HepG2 (cell line): ENCODE results near the gene LRRC17. TPM values are rescaled to one million over a fixed set of nuclear protein-coding genes. Genes with fewer than 3 reads are reported as not detected.

Experiments
- AGO2 ChIP-seq: fragments of 200-400 bp; formaldehyde crosslinking; optimal IDR thresholded peaks from 2 replicates; pipeline ENCODE3; 2017; ENCODE audit warnings: mild to moderate bottlenecking, low read depth, low read length, moderate library complexity
- ARID3A ChIP-seq: IDR thresholded peaks from 2 replicates; pipeline ENCODE4 v1.6.1; 2012; ENCODE audit warnings: low read depth, low read length, improper control_type of control experiment
- ATF4 ChIP-seq, 2 experiments: fragments of 450-650 bp in 1 of 2; sonication (generic) in 1 of 2; formaldehyde crosslinking; IDR thresholded peaks; 2 replicates each; pipeline versions ENCODE4 v1.5.0 to v1.8.0; 2020 to 2022; ENCODE audit warnings: mild to moderate bottlenecking in 1 of 2, missing genetic modification reagents in 1 of 2
- CREM ChIP-seq, 2 experiments: sonication (generic) in 1 of 2; formaldehyde crosslinking in 1 of 2; IDR thresholded peaks; 2 replicates each; pipeline versions ENCODE4 v1.4.0 to v1.6.1; 2016 to 2020; ENCODE audit warnings: antibody characterized with exemption in 1 of 2, mild to moderate bottlenecking in 1 of 2, missing genetic modification reagents in 1 of 2
- FOSL1 ChIP-seq: sonication (generic); formaldehyde crosslinking; IDR thresholded peaks from 2 replicates; pipeline ENCODE4 v1.9.0; 2021; ENCODE audit warnings: missing genetic modification reagents, borderline replicate concordance
- FOSL2 ChIP-seq: sonication (generic); formaldehyde crosslinking; IDR thresholded peaks from 2 replicates; pipeline ENCODE4 v1.4.0; 2020; ENCODE audit warnings: missing genetic modification reagents
- GABPA ChIP-seq, 2 experiments: IDR thresholded peaks; 2 replicates each; pipeline ENCODE4 v1.6.1; 2011 to 2016; ENCODE audit warnings: low read depth in 2 of 2, low read length in 1 of 2, missing biosample characterization in 1 of 2, missing genetic modification characterization in 1 of 2
- GATAD2A ChIP-seq: IDR thresholded peaks from 2 replicates; pipeline ENCODE4 v1.6.1; 2016
- KAT2B ChIP-seq: fragments of 150-350 bp; IDR thresholded peaks from 2 replicates; pipeline ENCODE4 v1.6.1; 2014; ENCODE audit warnings: low read depth, low read length, borderline replicate concordance
- MAFF ChIP-seq: IDR thresholded peaks from 2 replicates; pipeline ENCODE4 v1.6.1; 2011; ENCODE audit warnings: low read depth, low read length, improper control_type of control experiment
- MXD1 ChIP-seq: sonication (generic); formaldehyde crosslinking; IDR thresholded peaks from 2 replicates; pipeline ENCODE4 v1.4.0; 2020; ENCODE audit warnings: mild to moderate bottlenecking, missing genetic modification reagents
- NFIB ChIP-seq: sonication (generic); formaldehyde crosslinking; IDR thresholded peaks from 2 replicates; pipeline ENCODE4 v1.9.0; 2021; ENCODE audit warnings: missing genetic modification reagents, mild to moderate bottlenecking, borderline replicate concordance
- TCF7 ChIP-seq: sonication (generic); IDR thresholded peaks from 2 replicates; pipeline ENCODE4 v1.6.1; 2016; ENCODE audit warnings: antibody characterized with exemption, low read depth
- ZBTB3 ChIP-seq: sonication (generic); formaldehyde crosslinking; IDR thresholded peaks from 2 replicates; pipeline ENCODE4 v1.4.0; 2020; ENCODE audit warnings: low read depth, mild to moderate bottlenecking, moderate library complexity, missing genetic modification reagents, borderline replicate concordance
- ZNF263 ChIP-seq: sonication (generic); formaldehyde crosslinking; IDR thresholded peaks from 2 replicates; pipeline ENCODE4 v1.4.0; 2020; ENCODE audit warnings: missing genetic modification reagents
- ZNF605 ChIP-seq: sonication (generic); formaldehyde crosslinking; IDR thresholded peaks from 2 replicates; pipeline ENCODE4 v1.8.0; 2022; ENCODE audit warnings: mild to moderate bottlenecking, missing genetic modification reagents
- ZNF609 ChIP-seq: sonication (generic); formaldehyde crosslinking; IDR thresholded peaks from 2 replicates; pipeline ENCODE4 v1.4.0; 2020; ENCODE audit warnings: mild to moderate bottlenecking, missing genetic modification reagents, borderline replicate concordance
- polyA plus RNA-seq, 8 experiments: library from polyadenylated mRNA; depleted of rRNA in 3 of 8; stranded (reverse) in 7 of 8; unstranded in 1 of 8; fragments of >200 nt; fragmentation: Illumina TruSeq in 4 of 8; extraction: Trizol in 4 of 8; gene quantifications; 2 replicates each; pipeline versions ENCODE4 v1.2.1 to v1.2.3, GENCODE V29; 2011 to 2016; ENCODE audit warnings: low read depth in 4 of 8, missing spikeins in 1 of 8, mixed read lengths in 1 of 8; ENCODE audit not compliant: insufficient read depth in 1 of 8
- total RNA-seq, 5 experiments: library from RNA; depleted of rRNA; stranded (reverse); fragments of >200 nt; fragmentation: Illumina TruSeq; extraction: Trizol; gene quantifications; 2 replicates each; pipeline ENCODE4 v1.2.3, GENCODE V29; 2016; ENCODE audit warnings: low read depth in 1 of 5

LRRC17 gene
- total and polyA plus RNA-seq, 2 of the 13 experiments (the other 11 are each of a cell fraction or from before 2014, with no cell fraction given) = 0.20 to 0.66 TPM

GRCh38 chr7:102991540-102992214 lies 78.9 kb downstream of the LRRC17 start (continued):
- TF ChIP-seq ARID3A (peak; percentile 36; the same call in 1 of the 2 replicates), ZNF605 (no peak), NFIB (no peak), GATAD2A (peak; percentile 57), AGO2 (no peak), GABPA (IDR thresholded peaks at IDR 0.05; ENCODE audit: low read depth, low read length) (no peak), GABPA (CRISPR knock-in tag; IDR thresholded peaks at IDR 0.05; ENCODE audit: low read depth) (peak; percentile 26; the same call in 1 of the 2 replicates), TCF7 (peak; percentile 24; the same call in 1 of the 2 replicates), ZNF263 (CRISPR knock-in tag) (no peak), KAT2B (0 out of 2 replicates have a peak, but pooled peaks have one; percentile 11), ZBTB3 (no peak), FOSL1 (CRISPR knock-in tag) (peak; percentile 70; the same call in 1 of the 2 replicates), ATF4 (CRISPR knock-in tag; IDR thresholded peaks at IDR 0.05) (0 out of 4 replicates have a peak, but pooled peaks of 1 of the 2 experiments have one; percentile 20), MXD1 (CRISPR knock-in tag) (no peak), ZNF609 (CRISPR knock-in tag) (no peak), MAFF (0 out of 2 replicates have a peak, but pooled peaks have one; percentile 5), FOSL2 (CRISPR knock-in tag) (peak; percentile 98), CREM (IDR thresholded peaks at IDR 0.05) (no peak), CREM (CRISPR knock-in tag; IDR thresholded peaks at IDR 0.05) (no peak)
